ENCODE measurements around the gene CD96.

DNA sequence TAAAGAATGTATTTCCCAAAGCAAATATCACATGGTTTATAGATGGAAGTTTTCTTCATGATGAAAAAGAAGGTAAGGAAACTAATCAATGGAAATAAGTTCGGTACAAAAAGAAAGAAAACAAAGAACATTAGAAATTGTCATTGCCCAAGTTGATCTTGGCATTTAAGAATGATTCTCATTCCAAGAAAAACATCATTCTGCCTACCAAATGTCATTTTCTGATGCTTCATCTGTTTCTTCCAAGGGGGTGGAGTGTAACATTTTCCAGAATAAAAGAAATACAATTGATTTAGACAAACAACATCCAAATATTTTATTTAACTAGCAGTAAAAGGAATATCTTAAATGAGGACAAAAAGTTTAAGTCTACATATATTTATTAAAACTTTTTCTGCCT lies 56.1 kb downstream of the CD96 start:
- TF ChIP-seq, protein P1, sequence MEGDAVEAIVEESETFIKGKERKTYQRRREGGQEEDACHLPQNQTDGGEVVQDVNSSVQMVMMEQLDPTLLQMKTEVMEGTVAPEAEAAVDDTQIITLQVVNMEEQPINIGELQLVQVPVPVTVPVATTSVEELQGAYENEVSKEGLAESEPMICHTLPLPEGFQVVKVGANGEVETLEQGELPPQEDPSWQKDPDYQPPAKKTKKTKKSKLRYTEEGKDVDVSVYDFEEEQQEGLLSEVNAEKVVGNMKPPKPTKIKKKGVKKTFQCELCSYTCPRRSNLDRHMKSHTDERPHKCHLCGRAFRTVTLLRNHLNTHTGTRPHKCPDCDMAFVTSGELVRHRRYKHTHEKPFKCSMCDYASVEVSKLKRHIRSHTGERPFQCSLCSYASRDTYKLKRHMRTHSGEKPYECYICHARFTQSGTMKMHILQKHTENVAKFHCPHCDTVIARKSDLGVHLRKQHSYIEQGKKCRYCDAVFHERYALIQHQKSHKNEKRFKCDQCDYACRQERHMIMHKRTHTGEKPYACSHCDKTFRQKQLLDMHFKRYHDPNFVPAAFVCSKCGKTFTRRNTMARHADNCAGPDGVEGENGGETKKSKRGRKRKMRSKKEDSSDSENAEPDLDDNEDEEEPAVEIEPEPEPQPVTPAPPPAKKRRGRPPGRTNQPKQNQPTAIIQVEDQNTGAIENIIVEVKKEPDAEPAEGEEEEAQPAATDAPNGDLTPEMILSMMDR (conservative IDR thresholded peaks at IDR 0.05; ENCODE audit: low read depth, low read length): no peak
- no peak for TF ChIP-seq EZH2phosphoT487 (IDR thresholded peaks at IDR 0.05; ENCODE audit: borderline replicate concordance, low read length)
